ENCODE measurements around the gene ZBTB44.

DNA sequence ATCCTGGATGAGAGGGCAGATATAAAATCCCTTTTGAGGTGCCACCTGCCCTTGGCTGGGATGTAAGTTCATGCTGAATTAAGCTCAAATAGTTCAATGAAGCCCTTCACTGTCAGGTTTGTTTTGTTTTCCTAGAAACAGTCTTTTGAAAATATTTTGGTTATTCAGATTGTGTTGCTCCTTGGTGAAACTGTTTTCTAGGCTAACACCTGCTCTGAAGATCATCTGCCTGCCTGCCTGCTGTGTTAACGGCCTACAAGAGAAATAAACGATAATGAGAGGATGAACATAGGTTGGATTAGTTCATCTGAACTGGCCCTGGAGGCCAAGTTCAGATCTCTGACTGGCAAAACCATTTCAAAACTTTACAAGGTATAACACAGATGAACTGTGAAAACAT, 67.4 kb downstream of the ZBTB44 start:
- no peak for TF ChIP-seq POLR2A (IDR thresholded peaks at IDR 0.05; ENCODE audit: low read depth, low read length)
- TF ChIP-seq TAF1 (IDR thresholded peaks at IDR 0.05; ENCODE audit: low read depth, low read length): no peak
- TF ChIP-seq POU2F2 (IDR thresholded peaks at IDR 0.05; ENCODE audit: low read depth, low read length): no peak
- TF ChIP-seq SPI1 (IDR thresholded peaks at IDR 0.05; ENCODE audit: low read depth, low read length): no peak
- TF ChIP-seq POLR2AphosphoS5 (IDR thresholded peaks at IDR 0.05; ENCODE audit: low read depth, low read length): no peak
- no peak for TF ChIP-seq PAX5 (IDR thresholded peaks at IDR 0.05; ENCODE audit: insufficient read depth, low read length, severe bottlenecking)

All from GM12891 (cell line).